SK-N-SH (cell line): ENCODE data around the gene LTV1. TPM values are rescaled to one million over a fixed set of nuclear protein-coding genes. Genes with fewer than 3 reads are reported as not detected.

Source experiments
- CTCF ChIA-PET: fragments of 300-600, 350-600 bp; formaldehyde crosslinking; extraction: SDS; loops from one replicate; lab custom pipeline; 2021; lab: Yijun Ruan, JAX
- POLR2A ChIA-PET: fragments of 350-600 bp; sonication (Branson Sonifier 250); formaldehyde crosslinking; extraction: SDS; loops from one replicate; lab custom pipeline; 2020; ENCODE audit warnings: antibody characterized with exemption, inconsistent platforms; lab: Yijun Ruan, JAX
- DNase-seq: peaks from one replicate; pipeline ENCODE4 v3.0.0; 2012
- H2AFZ ChIP-seq: fragments of 200-600 bp; sonication (generic); 2 replicates; pipeline ENCODE4 v1.8.1; 2016; ENCODE audit warnings: antibody characterized with exemption, mild to moderate bottlenecking, low read depth
- H3F3A ChIP-seq: fragments of 200-600 bp; sonication (generic); replicated peaks from 2 replicates; pipeline ENCODE3; 2016; ENCODE audit warnings: antibody characterized with exemption, mild to moderate bottlenecking; ENCODE audit not compliant: insufficient read depth
- H3K27ac ChIP-seq, 2 experiments: fragments of 200-500 bp in 1 of 2; fragments of 200-600 bp in 1 of 2; sonication (Bioruptor generic) in 1 of 2; sonication (generic), shearing (Covaris generic) in 1 of 2; 2 replicates each; pipeline versions ENCODE4 v1.5.1 to v1.6.1; 2014 to 2016; ENCODE audit warnings: low read depth in 2 of 2, inconsistent platforms in 1 of 2, low read length in 1 of 2, mild to moderate bottlenecking in 1 of 2, mixed read lengths in 1 of 2
- H3K27me3 ChIP-seq: fragments of 200-600 bp; sonication (generic), shearing (Covaris generic); 2 replicates; pipeline ENCODE4 v1.6.1; 2016; ENCODE audit warnings: mixed run types; ENCODE audit not compliant: insufficient read depth
- H3K36me3 ChIP-seq, 2 experiments: fragments of 200-500 bp in 1 of 2; fragments of 200-600 bp in 1 of 2; sonication (Bioruptor generic) in 1 of 2; sonication (generic) in 1 of 2; replicated peaks in 1 of 2; 2 replicates each; pipeline versions ENCODE3 to v1.5.1; 2014 to 2016; ENCODE audit warnings: low read length in 1 of 2, mild to moderate bottlenecking in 1 of 2; ENCODE audit not compliant: insufficient read depth in 2 of 2, control insufficient read depth in 1 of 2
- H3K4me1 ChIP-seq, 2 experiments: fragments of 200-500 bp in 1 of 2; fragments of 200-600 bp in 1 of 2; sonication (Bioruptor generic) in 1 of 2; sonication (generic), shearing (Covaris generic) in 1 of 2; 2 replicates each; pipeline versions ENCODE4 v1.5.1 to v1.6.1; 2014 to 2016; ENCODE audit warnings: low read depth in 1 of 2, low read length in 1 of 2, mixed run types in 1 of 2; ENCODE audit not compliant: insufficient read depth in 2 of 2, control insufficient read depth in 1 of 2
- H3K4me2 ChIP-seq: fragments of 200-600 bp; sonication (generic), shearing (Covaris generic); 2 replicates; pipeline ENCODE4 v1.6.1; 2017; ENCODE audit warnings: mixed run types
- H3K4me3 ChIP-seq, 2 experiments: fragments of 200-500 bp in 1 of 2; fragments of 200-600 bp in 1 of 2; sonication (Bioruptor generic) in 1 of 2; sonication (generic), shearing (Covaris generic) in 1 of 2; 2 replicates each; pipeline versions ENCODE4 v1.5.1 to v1.8.1; 2014 to 2016; ENCODE audit warnings: low read depth in 2 of 2, inconsistent platforms in 1 of 2, low read length in 1 of 2, mild to moderate bottlenecking in 1 of 2, mixed read lengths in 1 of 2, moderate library complexity in 1 of 2
- H3K79me2 ChIP-seq: fragments of 200-600 bp; sonication (generic); 2 replicates; pipeline ENCODE4 v1.8.1; 2017; ENCODE audit warnings: mild to moderate bottlenecking; ENCODE audit not compliant: insufficient read depth
- H3K9ac ChIP-seq: fragments of 200-600 bp; sonication (generic); 2 replicates; pipeline ENCODE4 v1.6.1; 2017; ENCODE audit warnings: mixed run types
- H3K9me2 ChIP-seq: fragments of 200-600 bp; sonication (generic); 2 replicates; pipeline ENCODE4 v1.6.1; 2017; ENCODE audit warnings: mixed run types
- H3K9me3 ChIP-seq: fragments of 200-600 bp; sonication (generic); 2 replicates; pipeline ENCODE4 v1.6.1; 2017; ENCODE audit warnings: mixed run types, mild to moderate bottlenecking, moderate library complexity
- H4K20me1 ChIP-seq: fragments of 200-600 bp; sonication (generic); 2 replicates; pipeline ENCODE4 v1.6.1; 2017; ENCODE audit warnings: mild to moderate bottlenecking, mixed run types; ENCODE audit not compliant: insufficient read depth
- CTCF ChIP-seq: fragments of 200-600 bp; sonication (generic); IDR thresholded peaks from 2 replicates; pipeline ENCODE4 v1.6.1; 2017; ENCODE audit warnings: antibody characterized with exemption, mild to moderate bottlenecking, moderate library complexity
- ELF1 ChIP-seq: IDR thresholded peaks from 2 replicates; pipeline ENCODE4 v1.4.0; 2012
- EP300 ChIP-seq, 2 experiments: IDR thresholded peaks; 2 replicates each; pipeline versions ENCODE4 v1.4.0 to v1.6.1; 2012; ENCODE audit warnings: borderline replicate concordance in 1 of 2, low read depth in 1 of 2, low read length in 1 of 2
- GABPA ChIP-seq: IDR thresholded peaks from 2 replicates; pipeline ENCODE4 v1.4.0; 2012; ENCODE audit warnings: low read depth, mild to moderate bottlenecking
- JUND ChIP-seq: IDR thresholded peaks from 2 replicates; pipeline ENCODE4 v1.4.0; 2012
- MXI1 ChIP-seq: IDR thresholded peaks from 2 replicates; pipeline ENCODE4 v1.6.1; 2012; ENCODE audit warnings: mild to moderate bottlenecking, low read depth, low read length, improper control_type of control experiment
- NFIC ChIP-seq: IDR thresholded peaks from 2 replicates; pipeline ENCODE4 v1.4.0; 2012; ENCODE audit warnings: borderline replicate concordance
- NRF1 ChIP-seq: IDR thresholded peaks from 2 replicates; pipeline ENCODE4 v1.6.1; 2012; ENCODE audit warnings: low read depth, mild to moderate bottlenecking, low read length
- POLR2AphosphoS5 ChIP-seq: IDR thresholded peaks from 2 replicates; pipeline ENCODE4 v1.6.1; 2012; ENCODE audit warnings: low read depth, low read length
- RAD21 ChIP-seq: IDR thresholded peaks from 2 replicates; pipeline ENCODE4 v1.6.1; 2012; ENCODE audit warnings: mild to moderate bottlenecking, low read length
- RCOR1 ChIP-seq: fragments of 150-350 bp; IDR thresholded peaks from 2 replicates; pipeline ENCODE4 v1.6.1; 2017; ENCODE audit warnings: antibody characterized with exemption, low read length
- REST ChIP-seq: IDR thresholded peaks from 2 replicates; pipeline ENCODE4 v1.6.1; 2012; ENCODE audit warnings: mild to moderate bottlenecking, low read depth, low read length, moderate library complexity
- SIN3A ChIP-seq: IDR thresholded peaks from 2 replicates; pipeline ENCODE4 v1.6.1; 2012; ENCODE audit warnings: low read depth, mild to moderate bottlenecking, low read length, moderate library complexity, borderline replicate concordance
- TAF1 ChIP-seq: IDR thresholded peaks from 2 replicates; pipeline ENCODE4 v1.6.1; 2012; ENCODE audit warnings: low read depth, mild to moderate bottlenecking, low read length, moderate library complexity, borderline replicate concordance
- TCF12 ChIP-seq: IDR thresholded peaks from 2 replicates; pipeline ENCODE4 v1.4.0; 2012
- TEAD4 ChIP-seq: IDR thresholded peaks from 2 replicates; pipeline ENCODE4 v1.4.0; 2012; ENCODE audit warnings: mild to moderate bottlenecking, borderline replicate concordance; ENCODE audit not compliant: insufficient read depth
- YY1 ChIP-seq: IDR thresholded peaks from 2 replicates; pipeline ENCODE4 v1.4.0; 2012; ENCODE audit warnings: low read depth, mild to moderate bottlenecking
- WGBS: methylation state at CpG from one replicate; pipeline ENCODE4 v1.1.6; 2017; ENCODE audit warnings: low lambda C conversion rate; 5-methylcytosine and 5-hydroxymethylcytosine counted together
- polyA plus RNA-seq, 3 experiments: library from polyadenylated mRNA; depleted of rRNA; stranded (reverse); fragments of >200 nt; gene quantifications; 2 replicates each; pipeline ENCODE4 v1.2.3, GENCODE V29; 2012
- TF ChIP-seq, protein P1 (sequence below): IDR thresholded peaks from 2 replicates; pipeline ENCODE4 v1.4.0; 2012; ENCODE audit warnings: low read depth

LTV1 gene
- polyA plus RNA-seq, 1 of the 3 experiments (the other 2 are of a cell fraction) = 19.4 TPM

DNA sequence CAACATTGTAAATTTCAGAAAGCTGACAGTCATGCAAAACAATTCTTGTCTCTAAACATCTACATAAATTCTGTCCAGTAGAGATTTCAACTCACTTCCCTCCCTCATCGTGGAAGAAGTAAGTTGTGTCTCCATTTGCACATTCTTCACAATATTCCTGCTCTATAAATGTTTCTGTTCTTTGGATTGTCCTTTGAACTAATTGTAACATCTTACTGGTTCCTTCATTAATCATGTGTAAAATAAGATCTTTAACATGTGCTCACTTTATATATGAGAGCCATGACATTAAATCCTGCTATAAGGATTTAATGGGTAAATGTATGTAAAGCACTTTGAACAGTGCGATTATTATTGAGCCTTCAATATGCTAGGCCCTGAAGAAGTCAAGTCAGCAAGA, 7.0 kb upstream of the LTV1 start:
- Histone ChIP-seq H3K27me3 (no peaks in the 10 kb centered on the region), H3K79me2 (no peaks in the 10 kb centered on the region), H3K27ac (no peak overlapping the region), H3K9me2 (no peaks in the 10 kb centered on the region), H3F3A (no peaks in the 10 kb centered on the region), H3K4me2 (no peak overlapping the region), H3K9me3 (no peaks in the 10 kb centered on the region), H4K20me1 (no peaks in the 10 kb centered on the region), H2AFZ (no peak overlapping the region), H3K4me3 (no peak overlapping the region), H3K9ac (no peak overlapping the region), H3K36me3 (no peaks in the 10 kb centered on the region), H3K4me1 (no peaks in the 10 kb centered on the region)
- no peak for DNase-seq
- TF ChIP-seq POLR2AphosphoS5 = no peak
- no peak for TF ChIP-seq RAD21
- no peak for TF ChIP-seq TAF1
- 81% methylated on average over 2 of the region's 2 CpGs for WGBS
- POLR2A ChIA-PET = no interaction called here
- CTCF ChIA-PET = no interaction called here

DNA sequence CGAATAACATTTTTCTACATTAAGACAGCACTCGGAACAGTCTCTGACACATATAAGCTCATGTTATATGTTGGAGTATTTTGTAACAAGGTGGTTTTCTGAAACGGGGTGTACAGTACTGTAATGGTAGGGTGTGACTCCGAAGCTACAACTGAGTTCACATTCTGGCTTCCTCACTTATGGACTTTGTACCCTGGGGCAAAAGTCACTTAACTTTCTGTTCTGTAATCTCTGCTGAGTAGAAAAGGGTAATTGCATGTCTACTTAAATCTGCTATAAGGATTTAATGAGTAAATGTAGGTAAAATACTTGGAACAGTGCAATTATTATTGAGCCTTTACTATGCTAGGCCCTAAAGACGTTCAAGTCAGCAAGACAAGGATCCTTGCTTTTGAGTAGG, 4.7 kb upstream of the LTV1 start:
- H3K9ac ChIP-seq = no peak overlapping the region
- no peaks in the 10 kb centered on the region for H3K4me1 ChIP-seq
- no peaks in the 10 kb centered on the region for H3K9me3 ChIP-seq
- H3K27me3 ChIP-seq = no peaks in the 10 kb centered on the region
- WGBS = 71% methylated on average over 5 of the region's 5 CpGs
- H3F3A ChIP-seq = no peaks in the 10 kb centered on the region
- H3K4me2 ChIP-seq = no peak overlapping the region
- TF ChIP-seq RCOR1 (no peak), JUND (no peak)
- H3K27ac ChIP-seq = no peak overlapping the region
- H2AFZ ChIP-seq = no peak overlapping the region
- H4K20me1 ChIP-seq = no peaks in the 10 kb centered on the region
- H3K9me2 ChIP-seq = no peaks in the 10 kb centered on the region
- H3K79me2 ChIP-seq = peaks cover 3% of the 10 kb centered on the region
- no peaks in the 10 kb centered on the region for H3K36me3 ChIP-seq
- ChIA-PET POLR2A (no interaction called here), CTCF (no interaction called here)
- no peak for DNase-seq
- no peak overlapping the region for H3K4me3 ChIP-seq

GRCh38 chr6:143839196-143839595, 3.9 kb upstream of the LTV1 start:
- no peak overlapping the region for H3K4me2 ChIP-seq
- peaks cover 0 to under 1% of the 10 kb centered on the region in 2 experiments; a peak in 1 of 4 replicates for H3K4me1 ChIP-seq
- H4K20me1 ChIP-seq = no peaks in the 10 kb centered on the region
- 71% methylated on average over 4 of the region's 4 CpGs for WGBS
- H3K27me3 ChIP-seq = no peaks in the 10 kb centered on the region
- H3K79me2 ChIP-seq = peaks cover 11% of the 10 kb centered on the region
- ChIA-PET CTCF (no interaction called here), POLR2A (no interaction called here)
- no peak overlapping the region for H3K27ac ChIP-seq
- H3K4me3 ChIP-seq = no peak overlapping the region
- no peaks in the 10 kb centered on the region for H3K9me2 ChIP-seq
- no peak for DNase-seq
- H3K9me3 ChIP-seq = no peaks in the 10 kb centered on the region
- H3K36me3 ChIP-seq = no peaks in the 10 kb centered on the region
- H3F3A ChIP-seq = no peaks in the 10 kb centered on the region
- H3K9ac ChIP-seq = no peak overlapping the region
- H2AFZ ChIP-seq = no peak overlapping the region
- no peak for TF ChIP-seq GABPA
- no peak for TF ChIP-seq RCOR1
- no peak for TF ChIP-seq CTCF
- TF ChIP-seq NRF1 = no peak
- TF ChIP-seq RAD21 = no peak
- TF ChIP-seq YY1 = no peak
- TF ChIP-seq TEAD4 = no peak
- no peak for TF ChIP-seq ELF1
- no peak for TF ChIP-seq REST
- TF ChIP-seq NFIC = no peak
- no peak for TF ChIP-seq EP300 (IDR thresholded peaks at IDR 0.05; ENCODE audit: borderline replicate concordance in 1 of 2, low read depth in 1 of 2, low read length in 1 of 2)
- TF ChIP-seq, protein P1, sequence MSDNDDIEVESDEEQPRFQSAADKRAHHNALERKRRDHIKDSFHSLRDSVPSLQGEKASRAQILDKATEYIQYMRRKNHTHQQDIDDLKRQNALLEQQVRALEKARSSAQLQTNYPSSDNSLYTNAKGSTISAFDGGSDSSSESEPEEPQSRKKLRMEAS = no peak
- TF ChIP-seq TCF12 = no peak
- no peak for TF ChIP-seq SIN3A
- no peak for TF ChIP-seq MXI1
